Fibroblast of villous mesenchyme (primary cell): ENCODE results near the gene POLR2H. TPM values are rescaled to one million over a fixed set of nuclear protein-coding genes. Genes with fewer than 3 reads are reported as not detected.
"Not testable (repeated sequence)": the region's sequence is repeated elsewhere in the genome, so short reads cannot be mapped to it uniquely, and the experiment has no call there.

Source experiments
- DNase-seq: peaks from one replicate; pipeline ENCODE4 v3.0.0-alpha.2; 2010; ENCODE audit warnings: low read depth
- H3K4me3 ChIP-seq: 2 replicates; pipeline ENCODE4 v1.5.1; 2011; ENCODE audit warnings: low read depth, mild to moderate bottlenecking, low read length
- CTCF ChIP-seq: IDR thresholded peaks from 2 replicates; pipeline ENCODE4 v1.5.1; 2012; ENCODE audit warnings: low read depth, mild to moderate bottlenecking, low read length; ENCODE audit not compliant: insufficient read depth
- total RNA-seq: library from RNA; depleted of rRNA; stranded (reverse); fragments of >200 nt; gene quantifications from 2 replicates; pipeline ENCODE4 v1.2.3, GENCODE V29; 2012

Gene POLR2H
- total RNA-seq, 1 donor: 61.3 TPM

- peak overlapping the region; percentile 15 for H3K4me3 ChIP-seq
- DNase-seq: peak; percentile 70
- TF ChIP-seq CTCF: peak; percentile 16
Measured at GRCh38 chr3:184338511-184338945, 23.0 kb upstream of the POLR2H start.

- DNase-seq: no peak
- H3K4me3 ChIP-seq: peak overlapping the region; percentile 15
- TF ChIP-seq CTCF: no peak
Measured at GRCh38 chr3:184339001-184339400, 22.5 kb upstream of the POLR2H start.

GRCh38 chr3:184339451-184340135 is 21.9 kb upstream of the POLR2H start:
- not testable (repeated sequence) for H3K4me3 ChIP-seq
- peak; percentile 54 for DNase-seq

- DNase-seq: no peak
- TF ChIP-seq CTCF: no peak
- H3K4me3 ChIP-seq: no peak overlapping the region
Measured at GRCh38 chr3:184341925-184342324, 19.6 kb upstream of the POLR2H start.

- no peak overlapping the region for H3K4me3 ChIP-seq
- DNase-seq: no peak
- TF ChIP-seq CTCF: no peak
Measured at GRCh38 chr3:184343200-184343876, 18.2 kb upstream of the POLR2H start.

- no peak for DNase-seq
- H3K4me3 ChIP-seq: no peak overlapping the region
- TF ChIP-seq CTCF: no peak
Measured at GRCh38 chr3:184344579-184345316, 16.8 kb upstream of the POLR2H start.
